ENCODE measurements around the gene HTR7. TPM values are rescaled to one million over a fixed set of nuclear protein-coding genes. Genes with fewer than 3 reads are reported as not detected.
A peak's percentile ranks its signal among the peaks of the same experiment; 100 is the strongest.

HTR7 gene
- total and polyA plus RNA-seq, 2 of the 8 experiments (the other 6 are each of a cell fraction or from before 2014, with no cell fraction given) = 22.9 to 24.6 TPM

GRCh38 chr10:90780488-90780887 lies 77.4 kb downstream of the HTR7 start:
- no peak for FAIRE-seq
- Histone ChIP-seq H2BK20ac (ENCODE audit: low read length) (no peak overlapping the region), H2BK120ac (replicated peaks; ENCODE audit: low read depth, low read length) (no peak overlapping the region), H3K36me3 (ENCODE audit: control insufficient read depth in 2 of 4, insufficient read depth in 4 of 4, low read length in 3 of 4) (no peaks in the 10 kb centered on the region), H4K8ac (ENCODE audit: extremely low read depth, insufficient read depth, low read length) (no peak overlapping the region), H4K5ac (ENCODE audit: insufficient read length, low read depth, low read length) (no peak overlapping the region), H4K20me1 (replicated peaks in 1 of 2; ENCODE audit: control insufficient read depth in 1 of 2, insufficient read depth in 2 of 2, low read length in 2 of 2) (no peaks in the 10 kb centered on the region), H3K56ac (replicated peaks; ENCODE audit: insufficient read length, low read depth, low read length) (no peak overlapping the region), H3K9me3 (ENCODE audit: insufficient read depth in 2 of 2, low read depth in 1 of 2, low read length in 1 of 2) (no peaks in the 10 kb centered on the region), H3K4me2 (ENCODE audit: insufficient read depth in 1 of 2, low read depth in 2 of 2, low read length in 2 of 2) (no peak overlapping the region), H3K9ac (replicated peaks in 1 of 4; ENCODE audit: extremely low read depth in 1 of 4, low read depth in 3 of 4, low read length in 3 of 4) (no peak overlapping the region), H3K14ac (ENCODE audit: insufficient read length) (no peak overlapping the region), H3K4me3 (ENCODE audit: extremely low read depth in 1 of 4, insufficient read depth in 2 of 4, low read depth in 3 of 4, low read length in 4 of 4) (no peak overlapping the region), H2AK5ac (ENCODE audit: low read depth, low read length) (no peak overlapping the region), H3K27ac (ENCODE audit: low read depth, low read length) (no peak overlapping the region), H2BK5ac (ENCODE audit: low read depth, low read length) (no peak overlapping the region), H3K23ac (ENCODE audit: insufficient read length) (no peak overlapping the region), H3K79me1 (ENCODE audit: low read depth, low read length) (no peaks in the 10 kb centered on the region), H2AFZ (ENCODE audit: low read length) (no peak overlapping the region), H3K23me2 (ENCODE audit: low read depth, low read length) (no peaks in the 10 kb centered on the region), H2BK12ac (ENCODE audit: low read depth, low read length) (no peak overlapping the region), H3K4me1 (replicated peaks in 1 of 4; ENCODE audit: control insufficient read depth in 3 of 4, insufficient read depth in 4 of 4, low read length in 3 of 4) (peaks cover 0 to 6% (median under 1%) of the 10 kb centered on the region in 4 experiments; a peak in 2 of 7 replicates), H3K4ac (replicated peaks; ENCODE audit: insufficient read length, low read depth, low read length) (no peak overlapping the region), H4K91ac (replicated peaks; ENCODE audit: insufficient read length, low read length) (no peak overlapping the region), H3K18ac (ENCODE audit: extremely low read depth, low read length) (no peak overlapping the region), H3K79me2 (ENCODE audit: control insufficient read depth in 1 of 2, insufficient read depth in 2 of 2, low read length in 2 of 2) (peaks cover 0 to 80% of the 10 kb centered on the region in 2 experiments; a peak in 2 of 4 replicates), H2BK15ac (ENCODE audit: low read length) (no peak overlapping the region), H3K27me3 (replicated peaks in 1 of 4; ENCODE audit: control insufficient read depth in 3 of 4, extremely low read depth in 1 of 4, insufficient read depth in 3 of 4, low read length in 3 of 4) (no peaks in the 10 kb centered on the region)
- TF ChIP-seq TEAD4 (IDR thresholded peaks at IDR 0.05; ENCODE audit: low read depth, low read length) = peak; percentile 69
- no peak for TF ChIP-seq FOSL1 (IDR thresholded peaks at IDR 0.05; ENCODE audit: insufficient read depth, low read depth, low read length)
- DNase-seq (ENCODE audit: low read depth in 1 of 2, low spot score in 2 of 2) = no peak
- POLR2A ChIA-PET (ENCODE audit: partially characterized antibody) = no interaction called here
- CTCF ChIA-PET (ENCODE audit: partially characterized antibody) = interaction anchor here (0.6 to 5.7 kb wide), 10 partner anchors 7 to 1850 kb away, joined by 3 to 48 read pairs (median 4); no protein-coding TSS in a partner anchor
- 88% methylated on average over 4 of the region's 4 CpGs; no CpG with 5 or more reads in 1 of the 2 experiments for WGBS, 2 experiments (ENCODE audit: extremely low coverage in 1 of 2, insufficient coverage in 1 of 2, insufficient read length in 1 of 2, insufficient replicate concordance in 2 of 2, low coverage in 1 of 2, low lambda C conversion rate in 2 of 2, missing lambda C conversion rate in 1 of 2)
